ENCODE results near the gene PDLIM1.

Gene PDLIM1

GRCh38 chr10:95305606-95306317 lies 15.0 kb upstream of the PDLIM1 start:
- Histone ChIP-seq H3K9me3 (ENCODE audit: control insufficient read depth, insufficient read depth, low read length) (no peaks in the 10 kb centered on the region), H3K9ac (ENCODE audit: low read depth, low read length) (no peak overlapping the region), H3K4me1 (ENCODE audit: insufficient read depth, low read length) (peaks cover 18% of the 10 kb centered on the region; the same call in 1 of the 2 replicates), H3K36me3 (ENCODE audit: insufficient read depth, low read length) (no peaks in the 10 kb centered on the region)

- Histone ChIP-seq H3K9ac (ENCODE audit: low read depth, low read length) (no peak overlapping the region), H3K36me3 (ENCODE audit: insufficient read depth, low read length) (no peaks in the 10 kb centered on the region), H3K9me3 (ENCODE audit: control insufficient read depth, insufficient read depth, low read length) (no peaks in the 10 kb centered on the region), H3K4me1 (ENCODE audit: insufficient read depth, low read length) (peaks cover 14% of the 10 kb centered on the region; the same call in 1 of the 2 replicates)
These were observed 14.2 kb upstream of the PDLIM1 start for GRCh38 chr10:95304976-95305375.

- no peak overlapping the region for H3K9ac ChIP-seq (ENCODE audit: low read depth, low read length)
- no peaks in the 10 kb centered on the region for H3K9me3 ChIP-seq (ENCODE audit: control insufficient read depth, insufficient read depth, low read length)
- H3K36me3 ChIP-seq (ENCODE audit: insufficient read depth, low read length), result no peaks in the 10 kb centered on the region
- H3K4me1 ChIP-seq (ENCODE audit: insufficient read depth, low read length), result peaks cover 14% of the 10 kb centered on the region; the same call in 1 of the 2 replicates
These were observed 13.7 kb upstream of the PDLIM1 start for GRCh38 chr10:95304463-95304862.

- Histone ChIP-seq H3K4me1 (ENCODE audit: insufficient read depth, low read length) (peaks cover 14% of the 10 kb centered on the region; the same call in 1 of the 2 replicates), H3K9me3 (ENCODE audit: control insufficient read depth, insufficient read depth, low read length) (no peaks in the 10 kb centered on the region), H3K9ac (ENCODE audit: low read depth, low read length) (no peak overlapping the region), H3K36me3 (ENCODE audit: insufficient read depth, low read length) (no peaks in the 10 kb centered on the region)
These were observed 13.1 kb upstream of the PDLIM1 start for GRCh38 chr10:95303950-95304349.

GRCh38 chr10:95303535-95303934 lies 12.7 kb upstream of the PDLIM1 start:
- no peaks in the 10 kb centered on the region for H3K9me3 ChIP-seq (ENCODE audit: control insufficient read depth, insufficient read depth, low read length)
- H3K36me3 ChIP-seq (ENCODE audit: insufficient read depth, low read length), result no peaks in the 10 kb centered on the region
- no peak overlapping the region for H3K9ac ChIP-seq (ENCODE audit: low read depth, low read length)
- H3K4me1 ChIP-seq (ENCODE audit: insufficient read depth, low read length), result peaks cover 14% of the 10 kb centered on the region; the same call in 1 of the 2 replicates

GRCh38 chr10:95300022-95300539 lies 9.3 kb upstream of the PDLIM1 start:
- peaks cover 21% of the 10 kb centered on the region; the same call in 1 of the 2 replicates for H3K4me1 ChIP-seq (ENCODE audit: insufficient read depth, low read length)
- H3K9ac ChIP-seq (ENCODE audit: low read depth, low read length), result no peak overlapping the region
- H3K9me3 ChIP-seq (ENCODE audit: control insufficient read depth, insufficient read depth, low read length), result no peaks in the 10 kb centered on the region
- H3K36me3 ChIP-seq (ENCODE audit: insufficient read depth, low read length), result no peaks in the 10 kb centered on the region

GRCh38 chr10:95297402-95297801 lies 6.6 kb upstream of the PDLIM1 start:
- H3K36me3 ChIP-seq (ENCODE audit: insufficient read depth, low read length), result no peaks in the 10 kb centered on the region
- H3K9me3 ChIP-seq (ENCODE audit: control insufficient read depth, insufficient read depth, low read length), result no peaks in the 10 kb centered on the region
- no peak overlapping the region for H3K9ac ChIP-seq (ENCODE audit: low read depth, low read length)
- H3K4me1 ChIP-seq (ENCODE audit: insufficient read depth, low read length), result peaks cover 16% of the 10 kb centered on the region

GRCh38 chr10:95296764-95297163 lies 6.0 kb upstream of the PDLIM1 start:
- no peaks in the 10 kb centered on the region for H3K36me3 ChIP-seq (ENCODE audit: insufficient read depth, low read length)
- H3K9ac ChIP-seq (ENCODE audit: low read depth, low read length), result no peak overlapping the region
- H3K4me1 ChIP-seq (ENCODE audit: insufficient read depth, low read length), result peaks cover 18% of the 10 kb centered on the region
- no peaks in the 10 kb centered on the region for H3K9me3 ChIP-seq (ENCODE audit: control insufficient read depth, insufficient read depth, low read length)

- peaks cover 20% of the 10 kb centered on the region for H3K4me1 ChIP-seq (ENCODE audit: insufficient read depth, low read length)
- H3K9ac ChIP-seq (ENCODE audit: low read depth, low read length), result peak overlapping the region; percentile 19; the same call in 1 of the 2 replicates
These were observed 4.4 kb upstream of the PDLIM1 start for GRCh38 chr10:95295031-95295755.

GRCh38 chr10:95293631-95294030 lies 2.8 kb upstream of the PDLIM1 start:
- no peaks in the 10 kb centered on the region for H3K36me3 ChIP-seq (ENCODE audit: insufficient read depth, low read length)
- peaks cover 20% of the 10 kb centered on the region for H3K4me1 ChIP-seq (ENCODE audit: insufficient read depth, low read length)
- no peaks in the 10 kb centered on the region for H3K9me3 ChIP-seq (ENCODE audit: control insufficient read depth, insufficient read depth, low read length)
- H3K9ac ChIP-seq (ENCODE audit: low read depth, low read length), result no peak overlapping the region

More at GRCh38 chr10:95295031-95295755, 4.4 kb upstream of the PDLIM1 start:
- Histone ChIP-seq H3K36me3 (ENCODE audit: insufficient read depth, low read length) (no peaks in the 10 kb centered on the region), H3K9me3 (ENCODE audit: control insufficient read depth, insufficient read depth, low read length) (no peaks in the 10 kb centered on the region)

- Histone ChIP-seq H3K36me3 (ENCODE audit: insufficient read depth, low read length) (no peaks in the 10 kb centered on the region), H3K4me1 (ENCODE audit: insufficient read depth, low read length) (peaks cover 35% of the 10 kb centered on the region), H3K9me3 (ENCODE audit: control insufficient read depth, insufficient read depth, low read length) (no peaks in the 10 kb centered on the region), H3K9ac (ENCODE audit: low read depth, low read length) (peak overlapping the region; percentile 94)
These were observed 699 bp upstream of the PDLIM1 start for GRCh38 chr10:95291365-95292039.

- Histone ChIP-seq H3K36me3 (ENCODE audit: insufficient read depth, low read length) (no peaks in the 10 kb centered on the region), H3K9ac (ENCODE audit: low read depth, low read length) (peak overlapping the region; percentile 94), H3K9me3 (ENCODE audit: control insufficient read depth, insufficient read depth, low read length) (no peaks in the 10 kb centered on the region), H3K4me1 (ENCODE audit: insufficient read depth, low read length) (peaks cover 34% of the 10 kb centered on the region)
These were observed 832 bp downstream of the PDLIM1 start for GRCh38 chr10:95289921-95290421.

- peak overlapping the region; percentile 94 for H3K9ac ChIP-seq (ENCODE audit: low read depth, low read length)
- H3K36me3 ChIP-seq (ENCODE audit: insufficient read depth, low read length), result no peaks in the 10 kb centered on the region
- H3K4me1 ChIP-seq (ENCODE audit: insufficient read depth, low read length), result peaks cover 29% of the 10 kb centered on the region
- no peaks in the 10 kb centered on the region for H3K9me3 ChIP-seq (ENCODE audit: control insufficient read depth, insufficient read depth, low read length)
These were observed 1.5 kb downstream of the PDLIM1 start for GRCh38 chr10:95289003-95289920.

Data from ES-I3 (cell line).